HEK293 (cell line): ENCODE measurements around the gene HEBP1.

Source experiments
- ELK4 ChIP-seq: IDR thresholded peaks from 2 replicates; pipeline ENCODE4 v1.6.1; 2011; ENCODE audit warnings: mild to moderate bottlenecking, low read depth, low read length, borderline replicate concordance
- HOXA7 ChIP-seq: sonication (generic); formaldehyde crosslinking; IDR thresholded peaks from 2 replicates; pipeline ENCODE4 v1.8.1; 2022; ENCODE audit warnings: missing genetic modification reagents, borderline replicate concordance
- ZBTB21 ChIP-seq: fragments of 450-650 bp; formaldehyde crosslinking; IDR thresholded peaks from 2 replicates; pipeline ENCODE4 v1.5.1; 2017; ENCODE audit warnings: missing biosample characterization, missing genetic modification characterization
- ZBTB8A ChIP-seq: fragments of 450-650 bp; formaldehyde crosslinking; IDR thresholded peaks from 2 replicates; pipeline ENCODE4 v1.5.1; 2016; ENCODE audit warnings: missing biosample characterization, missing genetic modification characterization
- ZNF175 ChIP-seq: fragments of 450-650 bp; formaldehyde crosslinking; IDR thresholded peaks from 2 replicates; pipeline ENCODE4 v1.5.1; 2016; ENCODE audit warnings: missing biosample characterization, missing genetic modification characterization
- ZNF221 ChIP-seq: fragments of 450-650 bp; formaldehyde crosslinking; IDR thresholded peaks from 2 replicates; pipeline ENCODE4 v1.5.1; 2017; ENCODE audit warnings: missing biosample characterization, missing genetic modification characterization, borderline replicate concordance
- ZNF266 ChIP-seq: fragments of 450-650 bp; formaldehyde crosslinking; IDR thresholded peaks from 2 replicates; pipeline ENCODE4 v1.5.1; 2016; ENCODE audit warnings: missing biosample characterization, missing genetic modification characterization, low read depth
- ZNF274 ChIP-seq, 2 experiments: fragments of 200-500 bp in 1 of 2; fragments of 450-650 bp in 1 of 2; sonication (Bioruptor generic) in 1 of 2; formaldehyde crosslinking in 1 of 2; IDR thresholded peaks; 2 replicates each; pipeline versions ENCODE4 v1.5.1 to v1.6.1; 2014 to 2016; ENCODE audit warnings: borderline replicate concordance in 1 of 2, inconsistent platforms in 1 of 2, low read length in 1 of 2, missing biosample characterization in 1 of 2, missing genetic modification characterization in 1 of 2
- ZNF433 ChIP-seq: fragments of 450-650 bp; formaldehyde crosslinking; IDR thresholded peaks from 2 replicates; pipeline ENCODE4 v1.5.1; 2016; ENCODE audit warnings: missing biosample characterization, missing genetic modification characterization, low read depth
- ZNF645 ChIP-seq: fragments of 450-650 bp; formaldehyde crosslinking; IDR thresholded peaks from 2 replicates; pipeline ENCODE4; 2016; ENCODE audit warnings: missing biosample characterization, missing genetic modification characterization
- TF ChIP-seq, protein P1 (sequence below): fragments of 450-650 bp; formaldehyde crosslinking; IDR thresholded peaks from 2 replicates; pipeline ENCODE4 v1.5.1; 2016; ENCODE audit warnings: missing biosample characterization, missing genetic modification characterization
- TF ChIP-seq, protein P2 (sequence below): fragments of 450-650 bp; formaldehyde crosslinking; IDR thresholded peaks from 2 replicates; pipeline ENCODE4 v1.5.1; 2016; ENCODE audit warnings: missing biosample characterization, missing genetic modification characterization
- TF ChIP-seq, protein P3 (sequence below): fragments of 450-650 bp; formaldehyde crosslinking; IDR thresholded peaks from 2 replicates; pipeline ENCODE4 v1.5.1; 2017; ENCODE audit warnings: missing biosample characterization, missing genetic modification characterization

- no peak for TF ChIP-seq ZNF266
- no peak for TF ChIP-seq ZNF175 (tag by site-specific recombination)
- TF ChIP-seq, protein P1, sequence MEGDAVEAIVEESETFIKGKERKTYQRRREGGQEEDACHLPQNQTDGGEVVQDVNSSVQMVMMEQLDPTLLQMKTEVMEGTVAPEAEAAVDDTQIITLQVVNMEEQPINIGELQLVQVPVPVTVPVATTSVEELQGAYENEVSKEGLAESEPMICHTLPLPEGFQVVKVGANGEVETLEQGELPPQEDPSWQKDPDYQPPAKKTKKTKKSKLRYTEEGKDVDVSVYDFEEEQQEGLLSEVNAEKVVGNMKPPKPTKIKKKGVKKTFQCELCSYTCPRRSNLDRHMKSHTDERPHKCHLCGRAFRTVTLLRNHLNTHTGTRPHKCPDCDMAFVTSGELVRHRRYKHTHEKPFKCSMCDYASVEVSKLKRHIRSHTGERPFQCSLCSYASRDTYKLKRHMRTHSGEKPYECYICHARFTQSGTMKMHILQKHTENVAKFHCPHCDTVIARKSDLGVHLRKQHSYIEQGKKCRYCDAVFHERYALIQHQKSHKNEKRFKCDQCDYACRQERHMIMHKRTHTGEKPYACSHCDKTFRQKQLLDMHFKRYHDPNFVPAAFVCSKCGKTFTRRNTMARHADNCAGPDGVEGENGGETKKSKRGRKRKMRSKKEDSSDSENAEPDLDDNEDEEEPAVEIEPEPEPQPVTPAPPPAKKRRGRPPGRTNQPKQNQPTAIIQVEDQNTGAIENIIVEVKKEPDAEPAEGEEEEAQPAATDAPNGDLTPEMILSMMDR (tag by site-specific recombination), result no peak
- no peak for TF ChIP-seq ELK4
- TF ChIP-seq ZNF645 (tag by site-specific recombination), result no peak
- no peak for TF ChIP-seq ZBTB21
- no peak for TF ChIP-seq ZNF221 (tag by site-specific recombination)
- TF ChIP-seq, protein P2, sequence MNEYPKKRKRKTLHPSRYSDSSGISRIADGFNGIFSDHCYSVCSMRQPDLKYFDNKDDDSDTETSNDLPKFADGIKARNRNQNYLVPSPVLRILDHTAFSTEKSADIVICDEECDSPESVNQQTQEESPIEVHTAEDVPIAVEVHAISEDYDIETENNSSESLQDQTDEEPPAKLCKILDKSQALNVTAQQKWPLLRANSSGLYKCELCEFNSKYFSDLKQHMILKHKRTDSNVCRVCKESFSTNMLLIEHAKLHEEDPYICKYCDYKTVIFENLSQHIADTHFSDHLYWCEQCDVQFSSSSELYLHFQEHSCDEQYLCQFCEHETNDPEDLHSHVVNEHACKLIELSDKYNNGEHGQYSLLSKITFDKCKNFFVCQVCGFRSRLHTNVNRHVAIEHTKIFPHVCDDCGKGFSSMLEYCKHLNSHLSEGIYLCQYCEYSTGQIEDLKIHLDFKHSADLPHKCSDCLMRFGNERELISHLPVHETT (tag by site-specific recombination), result no peak
- no peak for TF ChIP-seq HOXA7 (CRISPR knock-in tag)
- TF ChIP-seq ZNF274 (IDR thresholded peaks at IDR 0.05; ENCODE audit: low read length), result no peak
- TF ChIP-seq ZNF274 (tag by site-specific recombination; IDR thresholded peaks at IDR 0.05; ENCODE audit: borderline replicate concordance), result no peak
- TF ChIP-seq ZBTB8A (tag by site-specific recombination), result no peak
- TF ChIP-seq, protein P3, sequence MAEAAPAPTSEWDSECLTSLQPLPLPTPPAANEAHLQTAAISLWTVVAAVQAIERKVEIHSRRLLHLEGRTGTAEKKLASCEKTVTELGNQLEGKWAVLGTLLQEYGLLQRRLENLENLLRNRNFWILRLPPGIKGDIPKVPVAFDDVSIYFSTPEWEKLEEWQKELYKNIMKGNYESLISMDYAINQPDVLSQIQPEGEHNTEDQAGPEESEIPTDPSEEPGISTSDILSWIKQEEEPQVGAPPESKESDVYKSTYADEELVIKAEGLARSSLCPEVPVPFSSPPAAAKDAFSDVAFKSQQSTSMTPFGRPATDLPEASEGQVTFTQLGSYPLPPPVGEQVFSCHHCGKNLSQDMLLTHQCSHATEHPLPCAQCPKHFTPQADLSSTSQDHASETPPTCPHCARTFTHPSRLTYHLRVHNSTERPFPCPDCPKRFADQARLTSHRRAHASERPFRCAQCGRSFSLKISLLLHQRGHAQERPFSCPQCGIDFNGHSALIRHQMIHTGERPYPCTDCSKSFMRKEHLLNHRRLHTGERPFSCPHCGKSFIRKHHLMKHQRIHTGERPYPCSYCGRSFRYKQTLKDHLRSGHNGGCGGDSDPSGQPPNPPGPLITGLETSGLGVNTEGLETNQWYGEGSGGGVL (tag by site-specific recombination), result no peak
- TF ChIP-seq ZNF433 (tag by site-specific recombination), result no peak
Observed at GRCh38 chr12:12977231-12977630, 22.8 kb downstream of the HEBP1 start.
